AG09309 (cell line): Measurements from ENCODE around the gene DCBLD1.

Experiments
- DNase-seq: peaks from one replicate; pipeline ENCODE4 v3.0.0-alpha.2; 2010; ENCODE audit warnings: low read depth
- H3K4me3 ChIP-seq: 2 replicates; pipeline ENCODE4 v1.5.1; 2011; ENCODE audit warnings: mild to moderate bottlenecking, low read depth, low read length, moderate library complexity; ENCODE audit not compliant: control insufficient read depth
- TF ChIP-seq, protein P1 (sequence below): IDR thresholded peaks from 2 replicates; pipeline ENCODE4 v1.5.1; 2011; ENCODE audit warnings: mild to moderate bottlenecking, low read depth, low read length, inconsistent platforms; ENCODE audit not compliant: insufficient read depth, control insufficient read depth; ENCODE audit errors: missing control alignments

The DCBLD1 gene

DNA sequence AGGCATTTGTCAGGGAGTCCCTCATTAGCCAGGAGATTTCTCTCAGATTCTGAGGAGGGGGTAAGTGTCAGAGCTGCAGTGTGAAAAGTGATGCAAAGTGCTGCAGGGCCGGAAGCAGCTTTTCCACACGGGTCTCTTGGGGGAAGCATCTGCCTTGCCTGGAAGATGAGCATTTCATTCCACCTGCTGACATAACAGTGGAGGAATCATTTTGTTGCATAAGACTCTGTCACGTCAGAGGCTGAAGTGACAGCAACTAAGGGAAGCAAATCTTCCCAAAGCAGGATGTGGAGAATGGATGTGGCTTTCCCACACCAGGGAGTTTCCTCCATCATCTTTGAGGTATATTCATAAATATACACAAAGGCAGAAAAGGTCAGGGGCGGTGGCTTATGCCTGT is 22.8 kb downstream of the DCBLD1 start:
- TF ChIP-seq, protein P1, sequence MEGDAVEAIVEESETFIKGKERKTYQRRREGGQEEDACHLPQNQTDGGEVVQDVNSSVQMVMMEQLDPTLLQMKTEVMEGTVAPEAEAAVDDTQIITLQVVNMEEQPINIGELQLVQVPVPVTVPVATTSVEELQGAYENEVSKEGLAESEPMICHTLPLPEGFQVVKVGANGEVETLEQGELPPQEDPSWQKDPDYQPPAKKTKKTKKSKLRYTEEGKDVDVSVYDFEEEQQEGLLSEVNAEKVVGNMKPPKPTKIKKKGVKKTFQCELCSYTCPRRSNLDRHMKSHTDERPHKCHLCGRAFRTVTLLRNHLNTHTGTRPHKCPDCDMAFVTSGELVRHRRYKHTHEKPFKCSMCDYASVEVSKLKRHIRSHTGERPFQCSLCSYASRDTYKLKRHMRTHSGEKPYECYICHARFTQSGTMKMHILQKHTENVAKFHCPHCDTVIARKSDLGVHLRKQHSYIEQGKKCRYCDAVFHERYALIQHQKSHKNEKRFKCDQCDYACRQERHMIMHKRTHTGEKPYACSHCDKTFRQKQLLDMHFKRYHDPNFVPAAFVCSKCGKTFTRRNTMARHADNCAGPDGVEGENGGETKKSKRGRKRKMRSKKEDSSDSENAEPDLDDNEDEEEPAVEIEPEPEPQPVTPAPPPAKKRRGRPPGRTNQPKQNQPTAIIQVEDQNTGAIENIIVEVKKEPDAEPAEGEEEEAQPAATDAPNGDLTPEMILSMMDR: no peak
- DNase-seq: no peak
- H3K4me3 ChIP-seq: no peak overlapping the region

DNA sequence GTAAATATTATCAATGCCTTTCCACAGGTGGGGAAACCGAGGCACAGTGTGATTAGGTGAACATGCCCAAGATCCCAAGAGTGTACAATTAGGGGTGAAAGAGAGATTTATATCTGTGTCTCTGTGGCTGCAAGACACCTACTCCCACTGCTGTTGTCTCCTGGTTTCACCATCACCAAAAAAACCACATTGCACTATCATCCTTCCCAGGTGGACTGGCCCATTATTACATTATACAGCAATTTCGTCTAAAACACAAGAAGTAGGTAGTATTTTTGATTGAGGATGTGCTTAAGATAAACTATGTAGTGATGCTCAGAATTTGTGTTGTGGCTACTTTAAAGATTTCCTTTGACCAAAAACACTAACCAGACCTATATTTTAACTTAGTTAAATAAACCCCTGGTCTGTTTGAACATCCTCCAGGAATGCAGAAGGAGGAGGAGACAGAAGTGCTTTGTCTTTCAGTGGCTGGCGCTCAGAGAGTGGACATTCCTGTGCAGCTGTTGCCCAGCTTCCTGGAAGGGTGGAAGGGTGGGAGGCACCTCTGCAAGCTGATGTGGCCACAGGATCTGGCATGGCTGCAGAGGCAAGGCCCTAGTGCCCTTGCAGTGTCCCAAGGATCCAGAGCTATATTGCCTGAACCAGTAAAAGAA is 23.8 kb downstream of the DCBLD1 start:
- TF ChIP-seq, protein P1: no peak
- DNase-seq: no peak
- no peak overlapping the region for H3K4me3 ChIP-seq

DNA sequence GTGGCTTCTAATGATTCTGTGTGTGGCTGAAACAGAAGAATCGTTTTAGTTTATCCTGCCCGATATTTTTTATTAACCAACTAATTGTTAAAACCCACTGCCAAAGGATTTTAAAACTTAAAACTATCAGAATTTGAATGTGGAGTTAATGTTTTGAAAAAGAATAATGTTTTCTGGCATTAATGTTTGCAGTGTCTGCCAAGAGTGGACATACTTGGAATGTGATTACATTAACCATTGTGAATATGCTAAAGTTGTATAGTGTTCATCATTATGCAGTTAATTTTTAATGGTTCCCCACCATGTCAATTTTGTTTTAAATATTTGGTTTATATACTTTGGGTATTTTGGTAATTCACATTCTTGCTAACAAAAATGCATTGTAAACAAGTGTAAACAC is 24.4 kb downstream of the DCBLD1 start:
- H3K4me3 ChIP-seq: no peak overlapping the region
- TF ChIP-seq, protein P1: no peak
- DNase-seq: no peak

DNA sequence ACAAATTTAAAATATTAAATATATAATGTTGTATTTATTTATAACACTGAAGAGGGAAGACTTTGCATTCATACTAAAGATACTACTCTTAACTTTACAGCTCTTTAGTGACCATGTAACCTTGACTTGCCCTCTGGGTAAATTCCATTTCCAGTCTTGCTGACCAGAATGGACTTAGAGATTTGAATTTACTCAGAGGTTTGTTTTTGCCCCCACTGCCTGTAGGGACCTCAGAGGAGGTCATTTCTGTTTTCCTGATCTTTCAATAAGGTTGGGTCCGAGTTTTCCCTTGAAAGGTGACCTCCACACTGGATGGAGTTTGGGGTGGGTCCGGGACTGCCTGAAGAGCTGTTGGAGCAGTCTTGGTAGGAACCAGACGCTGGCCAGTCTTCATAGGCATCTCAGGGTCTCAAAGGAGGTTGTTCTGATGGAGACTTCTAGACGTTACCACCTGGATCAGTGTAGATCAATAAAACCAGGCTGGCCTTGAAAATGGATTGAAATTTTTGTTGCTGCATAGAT is 26.0 kb downstream of the DCBLD1 start:
- TF ChIP-seq, protein P1: no peak
- DNase-seq: no peak
- H3K4me3 ChIP-seq: no peak overlapping the region

DNA sequence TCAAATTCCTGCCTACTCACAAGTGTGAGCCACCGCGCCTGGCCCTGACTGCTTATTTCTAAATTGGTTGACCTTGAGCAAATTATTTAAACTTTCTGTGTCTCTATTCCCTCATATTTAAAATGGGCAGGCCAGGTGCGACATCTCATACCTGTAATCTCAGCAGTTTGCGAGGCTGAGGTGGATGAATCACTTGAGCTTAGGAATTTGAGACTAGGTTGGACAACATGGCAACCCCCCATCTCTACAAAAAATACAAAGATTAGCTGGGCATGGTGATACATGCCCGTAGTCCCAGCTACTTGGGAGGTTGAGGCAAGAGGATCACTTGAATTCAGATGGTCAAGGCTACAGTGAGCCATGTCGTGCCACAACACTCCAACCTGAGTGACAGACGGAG is 26.5 kb downstream of the DCBLD1 start:
- DNase-seq: no peak
- TF ChIP-seq, protein P1: no peak
- H3K4me3 ChIP-seq: no peak overlapping the region

DNA sequence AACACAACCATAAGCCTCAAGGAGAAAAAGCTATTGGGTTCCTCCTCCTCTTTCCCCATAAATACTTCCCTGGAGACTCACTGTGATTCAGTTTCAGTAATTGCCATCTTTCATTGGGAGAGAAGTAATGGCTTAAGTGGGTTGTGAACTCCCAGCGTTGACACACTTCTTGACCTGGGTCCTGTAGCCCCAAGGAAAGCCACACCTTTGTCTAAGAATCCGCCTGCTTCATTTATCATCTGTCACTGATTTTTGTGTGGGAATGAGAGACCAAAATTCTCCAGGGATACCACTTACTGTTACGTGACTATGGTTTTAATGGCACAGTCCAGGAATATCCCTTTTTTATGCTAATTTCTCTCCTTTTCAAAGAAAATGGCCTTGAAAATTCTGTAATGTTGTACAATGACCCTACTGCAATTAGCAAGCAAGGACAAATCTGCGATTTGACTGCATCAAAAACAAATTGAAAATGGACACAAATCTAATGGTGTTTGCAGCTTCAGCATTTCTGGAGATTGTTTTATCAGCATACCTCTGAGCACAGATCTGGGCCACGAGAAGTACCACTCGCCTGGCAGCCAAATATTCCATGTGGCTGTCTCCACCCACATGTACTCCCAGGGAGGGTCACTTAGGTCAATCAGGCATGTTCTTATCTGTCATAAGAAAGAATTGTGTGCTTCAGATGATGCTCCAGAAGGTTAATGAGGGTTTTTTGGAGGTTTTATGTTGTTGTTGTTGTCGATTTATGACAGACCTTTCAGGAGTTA is 29.8 kb downstream of the DCBLD1 start:
- H3K4me3 ChIP-seq: no peak overlapping the region
- TF ChIP-seq, protein P1: no peak
- DNase-seq: no peak
